ENCODE measurements around the gene ATP6V1C2.

DNA sequence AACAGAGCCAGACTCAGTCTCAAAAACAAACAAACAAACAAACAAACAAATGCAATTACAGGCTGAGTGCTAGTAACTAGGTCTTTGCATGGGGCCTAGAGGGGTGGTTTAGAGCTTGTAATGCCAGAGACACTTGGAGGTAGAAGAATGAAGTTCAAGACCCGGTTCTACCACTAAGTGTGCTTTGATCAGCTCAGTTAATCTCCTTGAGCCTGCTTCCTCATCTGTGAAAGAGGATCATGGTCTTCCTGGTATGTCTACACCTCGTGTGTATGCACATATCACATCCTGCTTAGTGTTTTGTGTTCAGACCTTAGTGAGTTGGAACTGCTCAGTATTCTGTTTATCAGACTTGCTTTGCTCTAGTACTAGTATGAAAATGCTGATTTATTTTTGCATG lies 4.8 kb upstream of the ATP6V1C2 start:
- TF ChIP-seq CTCF (IDR thresholded peaks at IDR 0.05): no peak
- TF ChIP-seq POLR2A (IDR thresholded peaks at IDR 0.05): no peak

All from body of pancreas (tissue), 4 donors.